ENCODE data around the gene LIPG. TPM values are rescaled to one million over a fixed set of nuclear protein-coding genes. Genes with fewer than 3 reads are reported as not detected.

LIPG gene
- total RNA-seq, 2 donors from 2014 or later, result 0.52 to 0.66 TPM

DNA sequence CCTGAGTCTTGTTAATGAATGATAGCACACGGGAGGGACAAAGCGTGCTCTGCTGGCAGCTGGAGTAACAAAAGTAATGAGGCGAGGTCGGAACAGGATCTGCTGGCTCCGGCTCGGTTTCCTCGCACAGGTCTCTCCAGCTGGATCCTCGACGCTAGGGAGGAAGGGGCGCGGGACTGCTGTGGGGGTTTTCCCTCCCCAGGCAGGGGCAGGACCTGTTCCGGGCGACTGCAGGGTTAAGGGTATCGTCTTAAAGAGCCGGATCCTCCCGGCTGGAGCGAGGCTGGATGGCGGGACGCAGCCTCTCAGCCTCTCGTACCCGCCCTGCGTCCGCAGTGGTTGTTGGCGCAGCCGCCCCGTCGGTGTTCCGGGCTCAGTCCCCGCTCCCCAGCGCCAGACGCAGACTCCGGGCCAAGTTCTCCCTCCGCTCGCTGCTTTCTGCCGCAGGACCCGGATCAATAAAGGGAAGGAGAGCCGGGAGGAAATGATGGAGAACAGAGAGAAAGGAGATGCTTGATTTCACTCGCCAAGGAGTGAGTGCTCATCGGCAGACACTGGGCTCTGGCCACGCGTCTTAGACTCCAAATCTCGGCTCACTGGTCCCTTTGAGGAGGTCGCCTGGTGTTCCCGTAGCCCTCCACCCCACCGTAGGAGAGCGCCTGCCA, 1.1 kb upstream of the LIPG start:
- no peaks in the 10 kb centered on the region for H3K27me3 ChIP-seq
- DNase-seq (peak in 3 of 4 donors; percentile 33 to 54 (median 48)), ATAC-seq (peak; percentile 45)
- peak overlapping the region in 1 of 2 donors; percentile 3 for H3K4me3 ChIP-seq
- no peak for TF ChIP-seq POLR2A (IDR thresholded peaks at IDR 0.05)
- TF ChIP-seq, protein P1, sequence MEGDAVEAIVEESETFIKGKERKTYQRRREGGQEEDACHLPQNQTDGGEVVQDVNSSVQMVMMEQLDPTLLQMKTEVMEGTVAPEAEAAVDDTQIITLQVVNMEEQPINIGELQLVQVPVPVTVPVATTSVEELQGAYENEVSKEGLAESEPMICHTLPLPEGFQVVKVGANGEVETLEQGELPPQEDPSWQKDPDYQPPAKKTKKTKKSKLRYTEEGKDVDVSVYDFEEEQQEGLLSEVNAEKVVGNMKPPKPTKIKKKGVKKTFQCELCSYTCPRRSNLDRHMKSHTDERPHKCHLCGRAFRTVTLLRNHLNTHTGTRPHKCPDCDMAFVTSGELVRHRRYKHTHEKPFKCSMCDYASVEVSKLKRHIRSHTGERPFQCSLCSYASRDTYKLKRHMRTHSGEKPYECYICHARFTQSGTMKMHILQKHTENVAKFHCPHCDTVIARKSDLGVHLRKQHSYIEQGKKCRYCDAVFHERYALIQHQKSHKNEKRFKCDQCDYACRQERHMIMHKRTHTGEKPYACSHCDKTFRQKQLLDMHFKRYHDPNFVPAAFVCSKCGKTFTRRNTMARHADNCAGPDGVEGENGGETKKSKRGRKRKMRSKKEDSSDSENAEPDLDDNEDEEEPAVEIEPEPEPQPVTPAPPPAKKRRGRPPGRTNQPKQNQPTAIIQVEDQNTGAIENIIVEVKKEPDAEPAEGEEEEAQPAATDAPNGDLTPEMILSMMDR (IDR thresholded peaks at IDR 0.05), result no peak
- intact Hi-C loops (cut with DNase I), result loop anchor here (10.0 kb wide), 1 partner anchor 294 kb away; no protein-coding TSS in a partner anchor
- WGBS, 2 donors, result 2% methylated on average over 11 to 46 of the region's 46 CpGs
- H3K4me1 ChIP-seq, result peaks cover 43% of the 10 kb centered on the region
- no peaks in the 10 kb centered on the region for H3K9me3 ChIP-seq
- H3K36me3 ChIP-seq (replicated peaks in 1 of 2; ENCODE audit: insufficient read depth in 1 of 2, low read depth in 2 of 2), result no peaks in the 10 kb centered on the region
- no peak overlapping the region for H3K27ac ChIP-seq

DNA sequence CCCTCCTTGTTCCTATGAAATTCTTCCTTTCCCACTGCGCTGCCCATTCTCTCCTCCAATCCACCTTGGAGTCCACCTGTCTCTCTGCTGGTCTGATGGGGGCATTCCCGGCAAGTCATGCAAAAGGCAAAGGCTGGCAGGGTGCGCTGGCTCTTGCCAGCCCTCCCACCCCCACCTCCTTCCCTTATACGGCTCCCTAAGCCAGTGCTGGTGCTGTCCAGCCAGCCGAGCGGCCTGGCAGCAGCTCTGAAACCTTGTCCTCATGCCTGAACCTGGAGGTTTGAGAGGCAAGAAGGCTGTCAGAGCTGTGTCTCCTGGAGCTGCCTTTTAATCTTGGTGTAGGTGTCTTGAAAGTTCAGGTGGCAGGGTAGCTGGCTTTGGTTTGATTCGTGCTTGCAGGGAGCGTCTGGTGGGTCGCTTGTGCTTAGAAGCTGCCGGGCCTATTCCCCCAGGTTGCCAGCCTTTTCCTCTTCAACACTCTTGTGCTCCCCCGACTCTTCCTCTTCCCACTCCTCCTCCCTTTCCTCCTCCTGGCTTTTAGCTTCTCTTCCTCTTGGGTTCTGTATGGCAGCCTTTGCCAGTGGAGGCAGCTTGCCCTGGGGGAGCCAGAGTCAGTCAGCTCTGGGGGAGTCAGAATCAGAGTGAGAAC, 748 bp downstream of the LIPG start:
- Histone ChIP-seq H3K4me1 (peaks cover 49% of the 10 kb centered on the region), H3K27me3 (no peaks in the 10 kb centered on the region), H3K36me3 (replicated peaks in 1 of 2; ENCODE audit: insufficient read depth in 1 of 2, low read depth in 2 of 2) (no peaks in the 10 kb centered on the region), H3K9me3 (no peaks in the 10 kb centered on the region), H3K4me3 (no peak overlapping the region), H3K27ac (no peak overlapping the region)
- DNase-seq (no peak), ATAC-seq (no peak)
- TF ChIP-seq POLR2A (IDR thresholded peaks at IDR 0.05), result no peak
- TF ChIP-seq, protein P1 (IDR thresholded peaks at IDR 0.05), result no peak
- intact Hi-C loops (cut with DNase I), result loop anchor here (10.0 kb wide), 1 partner anchor 292 kb away; no protein-coding TSS in a partner anchor
- WGBS, 2 donors, result 77 to 86% methylated on average over 11 of the region's 11 CpGs

DNA sequence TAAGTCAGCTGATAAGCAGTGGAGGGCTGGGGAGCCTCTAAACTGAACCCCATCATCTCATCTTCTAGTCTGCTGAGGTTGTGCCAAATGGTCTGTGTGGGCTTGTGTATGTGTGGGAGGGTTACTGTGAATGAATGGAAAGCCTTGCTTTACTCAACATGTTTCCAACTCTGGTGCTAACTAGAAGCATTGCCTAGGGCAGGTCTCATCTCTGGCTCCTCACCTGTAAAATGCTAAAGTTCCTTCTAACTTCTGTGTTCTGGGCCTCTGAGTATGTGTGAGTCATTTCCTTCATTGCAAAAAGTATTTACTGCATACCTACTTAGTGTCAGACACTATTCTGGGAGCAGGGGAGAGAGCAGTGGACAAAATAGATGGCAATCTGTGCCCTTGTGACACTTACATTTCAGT, 1.3 kb downstream of the LIPG start:
- H3K27ac ChIP-seq, result no peak overlapping the region
- no peaks in the 10 kb centered on the region for H3K9me3 ChIP-seq
- H3K36me3 ChIP-seq (replicated peaks in 1 of 2; ENCODE audit: insufficient read depth in 1 of 2, low read depth in 2 of 2), result no peaks in the 10 kb centered on the region
- no peak for ATAC-seq
- peaks cover 49% of the 10 kb centered on the region for H3K4me1 ChIP-seq
- no peak overlapping the region for H3K4me3 ChIP-seq
- intact Hi-C loops (cut with DNase I), result loop anchor here (10.0 kb wide), 1 partner anchor 292 kb away; no protein-coding TSS in a partner anchor
- TF ChIP-seq, protein P1 (IDR thresholded peaks at IDR 0.05), result no peak
- TF ChIP-seq POLR2A (IDR thresholded peaks at IDR 0.05), result no peak
- H3K27me3 ChIP-seq, result no peaks in the 10 kb centered on the region
- DNase-seq, result no peak

DNA sequence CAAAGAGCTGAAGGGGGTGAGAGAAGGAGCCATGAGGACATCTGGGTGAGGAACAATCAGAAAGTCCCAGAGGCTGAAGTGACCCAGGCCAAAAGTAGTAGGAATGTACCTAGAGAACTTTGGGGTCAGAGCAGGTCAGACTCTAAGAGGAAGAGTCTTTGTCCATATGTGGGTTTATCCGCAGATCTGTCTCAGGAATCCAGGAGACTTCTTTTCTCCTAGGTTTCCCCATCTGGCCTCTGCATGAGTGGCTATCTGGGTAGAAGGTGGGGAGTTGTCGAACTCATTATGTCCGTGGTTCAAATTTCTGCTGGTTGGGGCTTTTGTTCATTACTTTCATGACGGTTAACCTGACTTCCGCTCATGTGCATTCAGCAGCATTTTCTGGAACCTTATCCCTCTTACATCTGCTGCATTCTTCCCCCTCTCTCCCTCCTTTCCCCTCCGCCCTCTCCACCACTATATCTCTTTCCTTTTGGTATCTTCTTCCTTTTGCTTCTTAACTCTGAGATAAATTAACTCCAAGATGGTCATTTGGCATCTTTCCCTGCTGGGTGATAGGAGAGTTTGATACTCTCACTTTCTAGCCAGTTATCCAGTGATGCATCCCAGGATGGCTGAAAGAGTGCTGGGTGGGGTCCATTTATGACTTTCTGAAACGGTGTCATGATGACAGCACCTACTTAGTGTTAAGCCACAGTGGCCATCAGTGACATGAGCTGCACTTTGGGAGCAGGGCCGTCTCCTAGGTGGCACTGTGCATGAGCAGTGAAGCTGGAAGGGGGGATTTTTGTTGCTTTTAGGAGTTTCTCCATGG, 2.1 kb downstream of the LIPG start:
- Histone ChIP-seq H3K27ac (no peak overlapping the region), H3K4me1 (peaks cover 49% of the 10 kb centered on the region), H3K27me3 (no peaks in the 10 kb centered on the region), H3K4me3 (no peak overlapping the region), H3K36me3 (replicated peaks in 1 of 2; ENCODE audit: insufficient read depth in 1 of 2, low read depth in 2 of 2) (no peaks in the 10 kb centered on the region), H3K9me3 (no peaks in the 10 kb centered on the region)
- intact Hi-C loops (cut with DNase I), result loop anchor here (10.0 kb wide), 1 partner anchor 291 kb away; no protein-coding TSS in a partner anchor
- ATAC-seq (no peak), DNase-seq (no peak)
- WGBS, 2 donors, result 91 to 94% methylated on average over 8 of the region's 8 CpGs
- no peak for TF ChIP-seq POLR2A (IDR thresholded peaks at IDR 0.05)
- TF ChIP-seq, protein P1 (IDR thresholded peaks at IDR 0.05), result no peak
